HG03442 (cell line): Measurements from ENCODE around the gene ACOX1.

Experiments
- ATAC-seq: cut with Tn5 transposase; IDR thresholded peaks from one replicate; pipeline ENCODE4 v1.9.1; 2021; ENCODE audit warnings: mild to moderate bottlenecking, moderate library complexity; ENCODE audit not compliant: unreplicated experiment

The ACOX1 gene

DNA sequence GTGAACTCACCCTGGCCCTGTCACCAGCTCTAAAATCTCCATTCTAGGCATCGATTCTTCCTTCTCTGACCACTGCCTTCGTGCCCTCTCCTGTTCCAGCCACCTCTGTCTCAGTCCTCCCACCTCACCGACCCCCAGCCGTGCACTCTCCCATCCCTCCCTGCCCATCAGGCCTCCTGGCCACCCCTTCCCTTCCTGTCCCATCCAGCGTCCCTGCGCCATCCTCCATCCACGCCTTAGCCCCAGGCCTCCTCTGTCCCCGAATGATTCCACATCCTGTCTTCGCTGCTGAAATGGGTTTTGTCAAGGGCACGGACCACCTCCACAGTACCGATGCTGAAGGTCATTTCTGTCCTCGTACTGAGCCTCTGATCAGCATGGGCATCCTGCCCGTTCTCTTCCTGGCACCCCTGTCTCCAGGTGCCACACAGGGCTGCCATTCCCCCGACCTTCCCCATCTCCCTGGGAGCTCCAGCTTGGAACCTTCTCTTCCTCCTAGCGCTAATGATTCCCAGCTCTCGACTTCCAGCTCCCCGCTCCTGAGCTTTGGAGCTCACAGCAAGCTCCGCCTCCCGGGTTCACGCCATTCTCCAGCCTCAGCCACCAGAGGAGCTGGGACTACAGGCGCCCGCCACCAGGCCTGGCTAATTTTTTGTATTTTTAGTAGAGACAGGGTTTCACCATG, 84.8 kb downstream of the ACOX1 start:
- ATAC-seq, result no peak

GRCh38 chr17:75893305-75894048, 85.5 kb downstream of the ACOX1 start:
- ATAC-seq, result no peak

- no peak for ATAC-seq
Observed at GRCh38 chr17:75892556-75893224, 86.3 kb downstream of the ACOX1 start.

GRCh38 chr17:75891605-75892555, 87.1 kb downstream of the ACOX1 start:
- no peak for ATAC-seq
